ENCODE results near the gene TNFRSF8. TPM values are rescaled to one million over a fixed set of nuclear protein-coding genes. Genes with fewer than 3 reads are reported as not detected.

The TNFRSF8 gene
- polyA plus RNA-seq, 2 of the 4 experiments (the other 2 are of a cell fraction) = 0.05 TPM; not detected in 1

GRCh38 chr1:12095452-12096263, 32.6 kb downstream of the TNFRSF8 start:
- ChIA-PET POLR2A (no interaction called here), CTCF (interaction anchor here (0.9 to 1.1 kb wide), 2 partner anchors 11 to 29 kb away, joined by 3 to 5 read pairs; no protein-coding TSS in a partner anchor)
- Histone ChIP-seq H3K27ac (no peak overlapping the region), H3K9me3 (no peaks in the 10 kb centered on the region), H3K4me2 (no peak overlapping the region), H3K4me3 (no peak overlapping the region), H3K4me1 (no peaks in the 10 kb centered on the region)
- no peak for FAIRE-seq
- ATAC-seq = peak in 1 of 2 experiments; percentile 76; a peak in 3 of 6 replicates
- DNase-seq (ENCODE audit: low read depth in 1 of 2, low spot score in 1 of 2) = peak; percentile 51 to 55
- 72% methylated on average over 9 of the region's 10 CpGs for WGBS (ENCODE audit: missing lambda C conversion rate)
- TF ChIP-seq USF2 (IDR thresholded peaks at IDR 0.05) (peak; percentile 92), CEBPB (IDR thresholded peaks at IDR 0.05) (no peak)

- Histone ChIP-seq H3K9me3 (no peaks in the 10 kb centered on the region), H3K4me1 (no peaks in the 10 kb centered on the region), H3K4me3 (no peak overlapping the region), H3K4me2 (no peak overlapping the region), H3K27ac (no peak overlapping the region)
- POLR2A ChIA-PET = no interaction called here
- TF ChIP-seq MAFK (IDR thresholded peaks at IDR 0.05; ENCODE audit: partially characterized antibody) = peak; percentile 71
- TF ChIP-seq NFE2L2 (conservative IDR thresholded peaks at IDR 0.05; ENCODE audit: low read length) = no peak
- WGBS (ENCODE audit: missing lambda C conversion rate) = 79% methylated on average over 5 of the region's 5 CpGs
- DNase-seq (ENCODE audit: low read depth in 1 of 2, low spot score in 1 of 2) (no peak), ATAC-seq (no peak), FAIRE-seq (no peak)
- CTCF ChIA-PET = interaction anchor here (0.9 kb wide), 1 partner anchor 10 kb away, joined by 3 read pairs; no protein-coding TSS in a partner anchor
Observed at GRCh38 chr1:12096615-12097014, 33.5 kb downstream of the TNFRSF8 start.

- POLR2A ChIA-PET = no interaction called here
- CTCF ChIA-PET = no interaction called here
- H3K27ac ChIP-seq = no peak overlapping the region
- DNase-seq (ENCODE audit: low read depth in 1 of 2, low spot score in 1 of 2) (no peak), ATAC-seq (no peak), FAIRE-seq (no peak)
- H3K4me3 ChIP-seq = no peak overlapping the region
- H3K9me3 ChIP-seq = no peaks in the 10 kb centered on the region
- H3K4me2 ChIP-seq = no peak overlapping the region
- no peaks in the 10 kb centered on the region for H3K4me1 ChIP-seq
- no peak for TF ChIP-seq USF2 (IDR thresholded peaks at IDR 0.05)
- TF ChIP-seq FOXS1 (CRISPR knock-in tag; IDR thresholded peaks at IDR 0.05) = no peak
- TF ChIP-seq POLR2A (IDR thresholded peaks at IDR 0.05; ENCODE audit: low read length) = no peak
- TF ChIP-seq JUN (IDR thresholded peaks at IDR 0.05) = no peak
- no peak for TF ChIP-seq ESRRA (IDR thresholded peaks at IDR 0.05; ENCODE audit: borderline replicate concordance, low read length)
- no peak for TF ChIP-seq SMC3 (IDR thresholded peaks at IDR 0.05)
- no peak for TF ChIP-seq EHMT2 (IDR thresholded peaks at IDR 0.05; ENCODE audit: low read depth)
- TF ChIP-seq CHD2 (IDR thresholded peaks at IDR 0.05; ENCODE audit: low read length, partially characterized antibody) = no peak
- TF ChIP-seq GATA3 (IDR thresholded peaks at IDR 0.05; ENCODE audit: borderline replicate concordance) = no peak
- TF ChIP-seq TP53 (CRISPR knock-in tag; IDR thresholded peaks at IDR 0.05) = no peak
- no peak for TF ChIP-seq FOSL2 (IDR thresholded peaks at IDR 0.05)
- TF ChIP-seq FOSL2 (CRISPR knock-in tag; IDR thresholded peaks at IDR 0.05) = no peak
- TF ChIP-seq CTCF (IDR thresholded peaks at IDR 0.05) = no peak
- TF ChIP-seq ZFP36 (IDR thresholded peaks at IDR 0.05; ENCODE audit: borderline replicate concordance, partially characterized antibody) = no peak
- TF ChIP-seq JUNB (IDR thresholded peaks at IDR 0.05) = no peak
- no peak for TF ChIP-seq FOSB (CRISPR knock-in tag; IDR thresholded peaks at IDR 0.05)
- no peak for TF ChIP-seq POLR2AphosphoS2 (conservative IDR thresholded peaks at IDR 0.05; ENCODE audit: low read length)
- TF ChIP-seq CBX8 (IDR thresholded peaks at IDR 0.05) = no peak
- no peak for TF ChIP-seq CEBPB (IDR thresholded peaks at IDR 0.05)
- no peak for TF ChIP-seq REST (IDR thresholded peaks at IDR 0.05)
Observed at GRCh38 chr1:12097321-12097720, 34.2 kb downstream of the TNFRSF8 start.

Measured in A549 (cell line).